MM.1S (cell line): Measurements from ENCODE around the gene C17orf75.

Experiments
- DNase-seq: peaks from one replicate; pipeline ENCODE4 v3.0.0-alpha.2; 2015
- H2AFZ ChIP-seq: fragments of 300-600 bp; sonication (generic); 2 replicates; pipeline ENCODE4 v1.6.0; 2016; ENCODE audit warnings: antibody characterized with exemption, low read length
- H3F3A ChIP-seq: fragments of 300-600 bp; sonication (generic); 2 replicates; pipeline ENCODE4 v1.6.1; 2016; ENCODE audit warnings: mild to moderate bottlenecking, antibody characterized with exemption, low read length, moderate library complexity, mixed read lengths; ENCODE audit not compliant: insufficient read depth
- H3K27ac ChIP-seq: fragments of 300-600 bp; sonication (generic); 2 replicates; pipeline ENCODE4 v1.5.1; 2016; ENCODE audit warnings: mild to moderate bottlenecking, low read length
- H3K27me3 ChIP-seq: fragments of 300-600 bp; sonication (generic); replicated peaks from 2 replicates; pipeline ENCODE4 v1.6.0; 2016; ENCODE audit warnings: low read length; ENCODE audit not compliant: insufficient read depth
- H3K36me3 ChIP-seq: fragments of 300-600 bp; sonication (generic); replicated peaks from 2 replicates; pipeline ENCODE4 v1.6.1; 2016; ENCODE audit warnings: mild to moderate bottlenecking, low read length, mixed read lengths; ENCODE audit not compliant: insufficient read depth
- H3K4me1 ChIP-seq: fragments of 300-600 bp; sonication (generic); 2 replicates; pipeline ENCODE4 v1.6.1; 2016; ENCODE audit warnings: low read length, mixed read lengths
- H3K4me2 ChIP-seq: fragments of 300-600 bp; sonication (generic); 2 replicates; pipeline ENCODE4 v1.6.0; 2016; ENCODE audit warnings: low read depth, low read length
- H3K4me3 ChIP-seq: fragments of 300-600 bp; sonication (generic); 2 replicates; pipeline ENCODE4 v1.5.1; 2016; ENCODE audit warnings: low read length, mixed read lengths
- H3K79me2 ChIP-seq: fragments of 300-600 bp; sonication (generic); 2 replicates; pipeline ENCODE4 v1.6.1; 2016; ENCODE audit warnings: mixed run types, low read length, mixed read lengths
- H3K9ac ChIP-seq: fragments of 300-600 bp; sonication (generic); 2 replicates; pipeline ENCODE4 v1.6.1; 2016; ENCODE audit warnings: low read length, mixed read lengths
- H3K9me2 ChIP-seq: fragments of 300-600 bp; sonication (generic); replicated peaks from 2 replicates; pipeline ENCODE4 v1.6.1; 2016; ENCODE audit warnings: mild to moderate bottlenecking, low read length, mixed read lengths; ENCODE audit not compliant: insufficient read depth
- H3K9me3 ChIP-seq: fragments of 300-600 bp; sonication (generic); replicated peaks from 2 replicates; pipeline ENCODE4 v1.6.1; 2016; ENCODE audit warnings: mild to moderate bottlenecking, low read length, mixed read lengths; ENCODE audit not compliant: insufficient read depth
- H4K20me1 ChIP-seq: fragments of 300-600 bp; sonication (generic); 2 replicates; pipeline ENCODE4 v1.6.1; 2016; ENCODE audit warnings: mild to moderate bottlenecking, low read length, moderate library complexity, mixed read lengths; ENCODE audit not compliant: insufficient read depth
- CTCF ChIP-seq: fragments of 300-600 bp; sonication (generic); IDR thresholded peaks from 2 replicates; pipeline ENCODE4 v1.5.1; 2016; ENCODE audit warnings: antibody characterized with exemption, low read length, mixed read lengths
- EZH2 ChIP-seq: fragments of 300-600 bp; sonication (generic); optimal IDR thresholded peaks from 2 replicates; pipeline ENCODE3; 2017; ENCODE audit warnings: low read depth, mild to moderate bottlenecking, antibody characterized with exemption, low read length, mixed read lengths
- EZH2phosphoT487 ChIP-seq: fragments of 300-600 bp; sonication (generic); IDR thresholded peaks from 2 replicates; pipeline ENCODE4 v1.6.1; 2018; ENCODE audit warnings: antibody characterized with exemption, low read length

The C17orf75 gene

DNA sequence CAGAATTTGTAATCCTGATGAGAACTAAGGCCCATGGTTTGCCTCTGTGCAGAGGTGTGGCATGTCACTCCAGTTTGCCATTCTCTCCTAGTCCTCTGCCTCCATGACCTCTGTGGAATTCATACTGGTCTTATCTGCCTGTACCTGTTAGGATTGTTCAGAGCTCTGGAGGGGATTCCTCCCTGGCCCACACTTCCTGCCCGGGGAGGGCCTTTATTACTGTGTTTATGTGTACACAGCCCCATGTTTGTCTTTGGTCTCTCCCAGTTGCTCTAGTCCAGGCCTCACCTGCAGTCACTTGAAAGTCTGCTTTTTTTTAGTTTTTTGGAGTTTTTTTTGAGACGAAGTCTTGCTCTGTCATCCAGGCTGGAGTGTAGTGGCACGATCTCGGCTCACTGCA, 39.9 kb downstream of the C17orf75 start:
- H4K20me1 ChIP-seq = no peaks in the 10 kb centered on the region
- H3F3A ChIP-seq = no peaks in the 10 kb centered on the region
- no peaks in the 10 kb centered on the region for H3K9me3 ChIP-seq
- H3K36me3 ChIP-seq = no peaks in the 10 kb centered on the region
- DNase-seq = no peak
- H3K79me2 ChIP-seq = no peaks in the 10 kb centered on the region
- H3K4me2 ChIP-seq = no peak overlapping the region
- H2AFZ ChIP-seq = no peak overlapping the region
- H3K4me3 ChIP-seq = no peak overlapping the region
- no peaks in the 10 kb centered on the region for H3K4me1 ChIP-seq
- H3K9me2 ChIP-seq = no peaks in the 10 kb centered on the region
- H3K27me3 ChIP-seq = no peaks in the 10 kb centered on the region
- no peak overlapping the region for H3K9ac ChIP-seq
- TF ChIP-seq CTCF = no peak
- no peak for TF ChIP-seq EZH2
- TF ChIP-seq EZH2phosphoT487 = no peak
- H3K27ac ChIP-seq = no peak overlapping the region

DNA sequence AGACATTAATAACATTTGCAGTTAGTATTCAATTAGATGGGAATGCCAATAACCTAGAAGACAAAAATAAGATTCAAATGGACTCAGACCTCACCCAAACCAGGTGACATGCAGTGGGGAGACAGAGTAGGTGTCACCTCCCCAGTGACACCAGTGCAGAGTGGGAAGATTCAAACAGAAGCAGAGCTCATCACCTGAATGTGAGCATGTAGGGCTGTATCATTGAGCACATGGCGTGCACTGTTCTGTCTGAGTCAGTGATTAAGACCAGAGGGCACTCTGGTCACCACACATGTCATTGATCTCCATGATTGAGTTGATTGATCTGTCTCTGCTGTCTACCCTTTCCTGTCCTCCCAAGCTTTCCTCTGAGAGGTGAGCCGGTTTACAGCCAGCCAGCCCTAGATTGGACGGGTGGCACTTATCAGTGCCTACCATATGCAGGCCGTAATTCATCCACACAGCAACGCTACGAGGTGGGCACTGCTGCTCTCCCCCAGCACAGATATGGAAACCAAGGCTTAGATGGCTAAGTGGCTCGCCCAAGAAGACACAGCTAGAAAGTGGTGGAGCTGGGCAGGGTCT, 42.3 kb downstream of the C17orf75 start:
- H4K20me1 ChIP-seq = no peaks in the 10 kb centered on the region
- H3K27ac ChIP-seq = no peak overlapping the region
- no peaks in the 10 kb centered on the region for H3K79me2 ChIP-seq
- H3K36me3 ChIP-seq = no peaks in the 10 kb centered on the region
- no peaks in the 10 kb centered on the region for H3K27me3 ChIP-seq
- no peaks in the 10 kb centered on the region for H3K9me2 ChIP-seq
- H3F3A ChIP-seq = no peaks in the 10 kb centered on the region
- no peak overlapping the region for H2AFZ ChIP-seq
- no peaks in the 10 kb centered on the region for H3K4me1 ChIP-seq
- DNase-seq = no peak
- no peak overlapping the region for H3K9ac ChIP-seq
- no peak for TF ChIP-seq CTCF
- no peak for TF ChIP-seq EZH2phosphoT487
- TF ChIP-seq EZH2 = no peak
- no peak overlapping the region for H3K4me2 ChIP-seq
- H3K9me3 ChIP-seq = no peaks in the 10 kb centered on the region
- no peak overlapping the region for H3K4me3 ChIP-seq

GRCh38 chr17:32298721-32299579, 43.0 kb downstream of the C17orf75 start:
- Histone ChIP-seq H3K9me2 (no peaks in the 10 kb centered on the region), H3F3A (no peaks in the 10 kb centered on the region), H3K4me1 (no peaks in the 10 kb centered on the region), H3K36me3 (no peaks in the 10 kb centered on the region), H3K9ac (no peak overlapping the region), H3K27ac (no peak overlapping the region), H3K4me2 (no peak overlapping the region), H2AFZ (no peak overlapping the region), H3K4me3 (no peak overlapping the region), H3K79me2 (no peaks in the 10 kb centered on the region), H4K20me1 (no peaks in the 10 kb centered on the region), H3K9me3 (no peaks in the 10 kb centered on the region), H3K27me3 (no peaks in the 10 kb centered on the region)
- no peak for DNase-seq
- TF ChIP-seq EZH2 (no peak), CTCF (no peak), EZH2phosphoT487 (no peak)
